ENCODE results near the gene CAMSAP3.
"Not testable (repeated sequence)": the region's sequence is repeated elsewhere in the genome, so short reads cannot be mapped to it uniquely, and the experiment has no call there.

The CAMSAP3 gene

GRCh38 chr19:7643031-7643415 lies 47.4 kb downstream of the CAMSAP3 start:
- H3K27ac ChIP-seq, result no peak overlapping the region
- TF ChIP-seq ZFX (IDR thresholded peaks at IDR 0.05) (no peak), CTCF (conservative IDR thresholded peaks at IDR 0.05) (no peak)

GRCh38 chr19:7643629-7644549 lies 48.2 kb downstream of the CAMSAP3 start:
- H3K27ac ChIP-seq, result not testable (repeated sequence)

- no peak for TF ChIP-seq ZFX (IDR thresholded peaks at IDR 0.05)
- no peak for TF ChIP-seq CTCF (conservative IDR thresholded peaks at IDR 0.05)
- no peak overlapping the region for H3K27ac ChIP-seq
These were observed 48.9 kb downstream of the CAMSAP3 start for GRCh38 chr19:7644550-7644877.

GRCh38 chr19:7645163-7645562 lies 49.5 kb downstream of the CAMSAP3 start:
- TF ChIP-seq CTCF (conservative IDR thresholded peaks at IDR 0.05), result no peak
- no peak for TF ChIP-seq ZFX (IDR thresholded peaks at IDR 0.05)
- no peak overlapping the region for H3K27ac ChIP-seq

- no peak overlapping the region for H3K27ac ChIP-seq
- no peak for TF ChIP-seq ZFX (IDR thresholded peaks at IDR 0.05)
- no peak for TF ChIP-seq CTCF (conservative IDR thresholded peaks at IDR 0.05)
These were observed 50.2 kb downstream of the CAMSAP3 start for GRCh38 chr19:7645656-7646425.

- TF ChIP-seq CTCF (conservative IDR thresholded peaks at IDR 0.05) (no peak), ZFX (IDR thresholded peaks at IDR 0.05) (no peak)
- H3K27ac ChIP-seq, result no peak overlapping the region
These were observed 50.7 kb downstream of the CAMSAP3 start for GRCh38 chr19:7646426-7646700.

GRCh38 chr19:7647156-7647555 lies 51.5 kb downstream of the CAMSAP3 start:
- TF ChIP-seq CTCF (conservative IDR thresholded peaks at IDR 0.05) (no peak), ZFX (IDR thresholded peaks at IDR 0.05) (no peak)

More at GRCh38 chr19:7647156-7647555, 51.5 kb downstream of the CAMSAP3 start:
- H3K27ac ChIP-seq, result no peak overlapping the region

Data from C4-2B (cell line).